NCI-H146 treated with DMSO at 0.1 percent for 48 hours (cell line): ENCODE results near the gene PRF1.
"Not testable (repeated sequence)": the region's sequence is repeated elsewhere in the genome, so short reads cannot be mapped to it uniquely, and the experiment has no call there.

Source experiments
- DNase-seq: peaks from one replicate; lab custom pipeline; 2025; ENCODE audit not compliant: unreplicated experiment; lab: John Stamatoyannopoulos, UW

PRF1 gene

DNA sequence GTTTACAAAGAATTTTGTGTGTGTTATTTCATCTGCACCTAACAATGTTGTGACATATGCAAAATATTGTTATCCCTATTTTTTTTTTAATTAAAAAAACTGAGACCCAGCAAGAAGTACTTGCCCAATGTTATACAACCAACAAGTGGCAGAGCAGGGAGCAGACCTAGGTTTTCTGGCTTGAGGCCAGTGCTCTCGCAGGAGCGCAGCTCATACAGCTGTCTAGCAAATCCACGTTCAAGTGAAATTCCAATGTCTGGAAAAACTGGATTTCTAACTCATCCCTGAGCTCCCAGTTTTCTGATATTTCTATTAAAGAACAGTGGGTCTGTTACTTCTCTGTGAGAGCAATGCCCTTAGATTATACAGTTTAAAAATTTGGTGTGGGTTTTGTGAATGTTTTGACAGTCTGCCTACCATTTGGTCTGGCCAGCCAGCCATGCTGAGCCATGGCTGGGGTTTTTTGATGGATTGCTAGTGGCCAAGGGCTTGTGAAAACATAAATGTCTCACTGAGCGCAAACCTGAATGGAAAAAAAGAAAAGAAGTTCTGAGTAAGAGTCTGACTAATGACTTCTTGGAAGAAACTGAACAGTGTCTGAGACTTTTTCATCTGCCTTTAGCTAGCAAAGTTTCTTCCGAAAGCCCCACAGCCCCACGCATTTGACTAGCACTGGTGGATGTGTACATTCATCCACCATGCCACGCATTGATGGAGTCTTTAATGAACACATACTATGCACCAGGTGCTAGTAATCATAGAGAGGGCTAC is 15.4 kb upstream of the PRF1 start:
- no peak for DNase-seq

DNA sequence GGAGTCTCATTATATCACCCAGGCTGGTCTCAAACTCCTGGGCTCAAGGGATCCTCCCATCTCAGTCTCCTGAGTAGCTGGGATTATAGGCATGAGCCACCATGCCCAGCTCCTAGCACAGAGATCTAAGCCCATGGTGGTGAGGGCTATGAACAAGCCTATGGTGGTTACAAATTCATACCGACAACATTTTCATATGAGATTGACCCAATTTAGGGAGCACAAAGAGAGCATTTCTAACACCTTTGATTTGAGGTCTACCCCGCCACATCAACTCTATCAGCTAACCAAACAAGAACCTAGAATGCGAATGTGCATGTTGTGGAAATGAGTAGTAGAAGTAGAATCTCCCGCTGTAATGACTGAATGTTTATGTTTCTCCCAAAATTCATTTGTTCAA is 14.2 kb upstream of the PRF1 start:
- no peak for DNase-seq

DNA sequence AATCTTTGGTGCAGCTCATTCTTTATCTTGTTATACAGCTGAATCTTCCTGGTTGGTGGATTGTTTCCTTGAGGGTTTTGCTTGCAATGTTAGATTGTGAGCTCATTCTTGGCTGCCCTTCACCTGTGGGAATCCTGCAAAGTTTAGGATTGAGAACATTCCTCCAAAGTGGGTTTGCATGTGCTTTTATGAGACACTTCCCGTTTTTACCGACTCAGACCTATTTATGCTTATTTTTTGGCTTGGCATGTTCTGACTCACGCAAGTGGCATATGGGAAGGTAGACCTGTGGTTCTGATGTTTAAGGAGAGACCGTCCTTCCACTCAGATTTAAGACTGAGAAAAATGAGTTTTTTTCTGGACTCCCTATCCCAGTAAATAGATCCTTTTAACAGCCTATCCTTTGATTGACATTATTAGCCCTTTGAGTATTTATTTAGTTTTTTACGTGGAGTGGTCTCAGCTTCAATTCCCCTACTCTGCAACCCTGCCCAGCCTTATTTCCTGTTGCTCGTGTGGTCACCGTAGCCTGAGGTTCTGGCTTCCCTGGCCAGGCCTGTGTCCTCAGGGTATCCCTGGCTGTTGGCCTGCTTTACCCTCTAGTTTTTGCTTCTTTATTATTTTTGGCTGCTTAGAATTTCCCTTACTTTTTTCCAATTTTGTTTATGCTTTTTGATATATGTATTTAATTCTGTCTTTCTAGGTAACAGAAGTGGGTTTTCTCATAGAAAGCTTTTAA is 13.4 kb upstream of the PRF1 start:
- no peak for DNase-seq

DNA sequence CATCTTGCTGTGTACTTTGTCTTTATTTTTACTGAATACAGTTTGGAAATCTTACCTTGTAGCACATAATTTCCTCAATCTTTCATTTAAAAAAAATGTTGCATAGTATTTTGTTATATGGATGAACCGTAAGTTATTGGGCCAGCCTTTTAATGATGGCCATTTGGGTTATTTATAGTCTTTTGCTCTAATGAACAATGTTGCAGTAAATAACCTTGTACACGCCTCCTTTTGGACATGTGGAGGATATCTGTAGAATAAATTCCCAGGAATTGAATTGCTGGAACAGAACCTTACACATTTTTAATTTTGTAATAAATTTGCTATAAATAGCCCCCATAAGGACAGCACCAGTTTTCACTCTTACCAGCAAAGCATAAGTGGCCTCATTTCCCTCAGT is 12.7 kb upstream of the PRF1 start:
- DNase-seq = no peak

DNA sequence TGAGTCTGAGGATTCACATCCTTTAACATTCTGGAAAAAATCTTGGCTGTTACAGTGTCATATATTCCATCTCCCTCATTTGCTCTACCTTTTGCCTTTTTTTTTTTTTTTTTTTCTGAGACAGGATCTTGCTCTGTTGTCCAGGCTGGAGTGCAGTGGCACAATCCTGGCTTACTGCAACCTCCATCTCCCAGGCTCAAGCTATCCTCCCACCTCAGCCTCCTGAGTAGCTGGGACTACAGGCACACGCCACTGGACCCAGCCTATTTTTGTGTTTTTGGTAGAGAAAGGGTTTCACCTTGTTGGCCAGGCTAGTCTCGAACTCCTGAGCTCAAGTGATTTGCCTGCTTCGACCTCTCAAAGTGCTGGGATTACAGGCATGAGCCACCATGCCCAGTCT is 11.8 kb upstream of the PRF1 start:
- not testable (repeated sequence) for DNase-seq

DNA sequence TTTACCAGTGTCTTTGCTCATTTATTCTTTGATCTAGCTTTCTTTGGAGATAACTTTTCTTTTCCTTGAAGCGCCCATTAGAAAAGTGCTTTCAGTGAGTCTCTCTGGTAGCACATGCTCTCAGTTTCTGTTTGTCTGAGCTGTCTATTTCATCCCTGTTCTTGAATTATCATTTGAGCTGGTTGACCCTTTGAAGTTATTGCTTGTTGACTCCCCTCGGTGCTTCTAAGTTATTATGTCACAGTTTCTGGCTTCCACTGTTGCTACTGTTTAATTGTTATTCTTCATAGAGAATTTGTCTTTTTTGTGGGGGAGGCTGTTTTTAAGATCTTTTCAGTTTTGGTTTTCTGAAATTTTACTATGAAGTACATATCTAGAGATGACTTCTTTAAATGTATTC is 11.4 kb upstream of the PRF1 start:
- no peak for DNase-seq

DNA sequence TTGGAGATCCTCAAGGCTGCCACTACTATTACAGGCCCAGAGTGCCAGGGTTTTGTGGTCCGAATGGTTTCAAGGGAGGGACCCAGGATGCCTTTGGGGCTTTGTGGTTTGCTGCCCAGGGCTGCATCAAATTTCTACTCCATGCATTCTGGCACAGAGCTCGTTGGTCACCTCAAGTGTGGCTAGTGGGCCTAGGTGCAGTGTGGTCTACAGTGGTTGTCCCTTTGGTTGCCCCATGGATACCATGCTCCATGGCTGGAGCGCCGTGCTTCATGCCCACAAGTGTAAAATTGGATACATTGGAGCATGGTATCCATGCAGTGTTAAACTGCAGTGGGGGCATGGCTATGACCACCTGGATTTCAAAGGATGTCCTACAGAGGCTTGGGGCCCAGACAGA is 5.4 kb upstream of the PRF1 start:
- DNase-seq = no peak

DNA sequence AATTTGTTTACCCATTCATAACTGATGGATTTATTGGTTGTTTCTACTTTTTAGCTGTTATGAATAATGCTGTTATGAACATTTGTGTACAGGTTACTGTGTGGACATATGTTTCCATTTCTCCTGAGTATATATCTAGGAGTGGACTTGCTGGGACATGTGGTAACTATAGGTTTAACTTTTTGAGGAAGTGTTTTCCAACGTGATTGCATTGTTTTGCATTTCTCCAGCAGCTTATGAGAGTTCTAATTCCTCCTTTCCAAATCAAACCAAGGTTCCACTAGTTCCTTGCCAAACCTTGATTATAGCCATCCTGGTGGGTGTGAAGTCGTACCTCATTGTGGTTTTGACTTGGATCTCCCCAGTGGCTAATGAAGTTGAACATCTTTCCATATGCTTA is 2.6 kb upstream of the PRF1 start:
- no peak for DNase-seq

DNA sequence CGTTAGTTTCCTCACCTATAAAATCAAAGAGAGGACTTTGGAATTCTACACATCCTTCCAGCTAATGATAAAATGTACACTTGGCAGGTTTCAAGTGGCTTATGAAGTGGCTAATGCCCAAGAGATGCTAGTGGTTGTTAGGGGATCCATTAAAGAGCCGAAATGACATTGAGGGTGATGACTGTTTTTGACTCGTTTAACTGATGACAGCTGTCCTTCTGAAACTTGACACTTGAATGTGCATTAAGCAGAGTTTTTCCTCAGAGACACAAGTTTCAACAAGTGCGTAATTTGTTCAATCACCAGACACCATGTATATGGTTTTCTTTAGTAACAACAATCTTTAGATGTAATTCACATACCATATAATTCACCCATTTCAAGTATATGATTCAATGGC is 1.6 kb upstream of the PRF1 start:
- no peak for DNase-seq

GRCh38 chr10:70603449-70603801 is 884 bp upstream of the PRF1 start:
- no peak for DNase-seq

DNA sequence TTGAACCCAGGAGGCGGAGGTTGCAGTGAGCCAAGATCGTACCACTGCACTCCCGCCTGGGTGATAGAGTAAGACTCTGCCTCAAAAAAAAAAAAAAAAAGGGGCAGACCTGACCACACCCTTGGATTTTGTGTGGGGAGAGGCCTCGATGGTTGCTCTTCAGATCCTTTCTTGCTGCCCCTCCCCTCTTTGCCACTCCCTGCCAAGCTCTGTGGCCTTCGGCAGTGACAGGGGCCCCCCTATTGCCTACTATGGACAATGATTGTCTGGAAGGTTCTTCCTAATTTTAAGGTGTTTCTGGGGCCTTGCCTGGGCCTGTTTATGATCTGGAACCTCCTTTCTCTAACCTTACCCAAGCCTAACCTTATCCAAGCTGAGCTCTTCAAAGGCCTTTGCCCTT is 795 bp downstream of the PRF1 start:
- no peak for DNase-seq

- no peak for DNase-seq
Measured at GRCh38 chr10:70600512-70601395, 1.8 kb downstream of the PRF1 start.

DNA sequence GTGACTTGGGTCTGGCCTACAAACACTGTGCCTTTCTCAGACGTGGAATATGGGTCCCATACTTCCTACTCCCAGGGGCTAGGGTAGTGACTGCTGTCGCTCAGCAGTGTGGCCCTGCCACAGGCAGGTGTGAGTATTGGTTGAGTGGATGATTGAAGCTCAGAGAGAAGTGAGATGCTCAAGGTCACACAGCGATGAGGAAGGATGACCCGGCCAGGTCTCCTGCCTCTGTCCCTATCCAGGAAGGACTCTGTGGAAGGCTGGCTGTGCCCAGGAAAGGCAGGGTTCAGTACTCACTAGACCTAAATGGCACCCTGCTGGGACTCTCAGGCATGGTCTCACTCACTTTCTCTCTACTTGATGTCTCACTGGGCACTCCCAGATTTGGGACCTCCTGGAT is 2.8 kb downstream of the PRF1 start:
- DNase-seq = no peak

- DNase-seq = no peak
Measured at GRCh38 chr10:70599319-70599718, 3.2 kb downstream of the PRF1 start.

GRCh38 chr10:70598857-70599295 is 3.7 kb downstream of the PRF1 start:
- DNase-seq = no peak

- no peak for DNase-seq
Measured at GRCh38 chr10:70597856-70598815, 4.4 kb downstream of the PRF1 start.

GRCh38 chr10:70596860-70597809 is 5.4 kb downstream of the PRF1 start:
- no peak for DNase-seq

- no peak for DNase-seq
Measured at GRCh38 chr10:70596110-70596798, 6.3 kb downstream of the PRF1 start.

DNA sequence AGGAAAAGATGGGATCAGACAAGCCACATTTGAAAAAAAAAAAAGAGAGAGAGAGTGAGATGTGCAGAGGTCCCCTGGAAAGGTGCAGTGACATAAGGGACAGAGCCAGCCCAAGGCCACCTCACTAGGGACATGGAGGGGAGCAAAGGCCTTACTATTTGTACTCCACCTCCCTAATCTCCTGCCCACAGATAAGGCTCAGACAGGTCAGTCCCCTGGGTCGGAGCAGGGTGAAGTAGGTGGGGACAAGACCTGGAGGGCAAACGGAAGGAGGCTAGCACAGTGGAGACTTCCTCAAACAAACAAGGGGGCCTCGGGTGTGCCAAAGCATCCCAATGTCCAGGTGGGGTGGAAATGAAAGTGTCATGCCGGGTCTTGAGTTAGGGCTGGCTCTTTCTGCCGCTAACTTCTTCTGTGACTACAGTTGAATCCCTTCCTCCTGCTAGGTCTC is 7.0 kb downstream of the PRF1 start:
- DNase-seq = no peak
